ENCODE data around the gene TSPAN1.

DNA sequence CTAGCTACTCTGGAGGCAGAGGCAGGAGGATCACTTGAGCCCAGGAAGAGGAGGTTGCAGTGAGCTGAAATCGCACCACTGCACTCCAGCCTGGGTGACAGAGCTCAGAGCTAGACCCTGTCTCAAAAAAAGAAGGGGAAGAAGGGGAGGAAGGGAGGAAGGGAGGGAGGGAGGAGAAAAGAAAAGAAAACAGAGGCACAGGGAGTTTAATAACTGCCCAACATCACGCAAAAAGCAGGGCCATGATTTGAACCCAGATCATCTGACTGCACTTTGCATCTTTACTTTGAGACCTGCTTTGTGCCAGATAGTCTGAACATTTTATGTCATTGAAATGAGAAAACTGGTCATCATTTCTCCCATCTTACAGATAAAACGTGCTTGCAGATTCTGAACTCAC lies 30.3 kb downstream of the TSPAN1 start:
- TF ChIP-seq TCF7 (IDR thresholded peaks at IDR 0.05; ENCODE audit: borderline replicate concordance) (no peak), TAF1 (IDR thresholded peaks at IDR 0.05; ENCODE audit: borderline replicate concordance, low read depth, low read length) (no peak), POLR2A (IDR thresholded peaks at IDR 0.05; ENCODE audit: low read depth, low read length) (no peak), MXI1 (IDR thresholded peaks at IDR 0.05; ENCODE audit: low read depth, low read length) (no peak), EP300 (IDR thresholded peaks at IDR 0.05; ENCODE audit: borderline replicate concordance in 1 of 2, control insufficient read depth in 1 of 2, low read depth in 2 of 2, low read length in 2 of 2) (no peak), NR2C2 (IDR thresholded peaks at IDR 0.05; ENCODE audit: borderline replicate concordance, control insufficient read depth, insufficient read length, low read depth) (no peak), CREM (IDR thresholded peaks at IDR 0.05; ENCODE audit: low read depth) (no peak), JUNB (IDR thresholded peaks at IDR 0.05) (no peak), SUPT20H (IDR thresholded peaks at IDR 0.05; ENCODE audit: borderline replicate concordance, control insufficient read depth, low read depth, low read length) (no peak), ZZZ3 (IDR thresholded peaks at IDR 0.05; ENCODE audit: control insufficient read depth, insufficient read length, low read depth) (no peak)
- TF ChIP-seq, protein P1, sequence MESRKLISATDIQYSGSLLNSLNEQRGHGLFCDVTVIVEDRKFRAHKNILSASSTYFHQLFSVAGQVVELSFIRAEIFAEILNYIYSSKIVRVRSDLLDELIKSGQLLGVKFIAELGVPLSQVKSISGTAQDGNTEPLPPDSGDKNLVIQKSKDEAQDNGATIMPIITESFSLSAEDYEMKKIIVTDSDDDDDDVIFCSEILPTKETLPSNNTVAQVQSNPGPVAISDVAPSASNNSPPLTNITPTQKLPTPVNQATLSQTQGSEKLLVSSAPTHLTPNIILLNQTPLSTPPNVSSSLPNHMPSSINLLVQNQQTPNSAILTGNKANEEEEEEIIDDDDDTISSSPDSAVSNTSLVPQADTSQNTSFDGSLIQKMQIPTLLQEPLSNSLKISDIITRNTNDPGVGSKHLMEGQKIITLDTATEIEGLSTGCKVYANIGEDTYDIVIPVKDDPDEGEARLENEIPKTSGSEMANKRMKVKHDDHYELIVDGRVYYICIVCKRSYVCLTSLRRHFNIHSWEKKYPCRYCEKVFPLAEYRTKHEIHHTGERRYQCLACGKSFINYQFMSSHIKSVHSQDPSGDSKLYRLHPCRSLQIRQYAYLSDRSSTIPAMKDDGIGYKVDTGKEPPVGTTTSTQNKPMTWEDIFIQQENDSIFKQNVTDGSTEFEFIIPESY (IDR thresholded peaks at IDR 0.05), result no peak
- TF ChIP-seq, protein P2, sequence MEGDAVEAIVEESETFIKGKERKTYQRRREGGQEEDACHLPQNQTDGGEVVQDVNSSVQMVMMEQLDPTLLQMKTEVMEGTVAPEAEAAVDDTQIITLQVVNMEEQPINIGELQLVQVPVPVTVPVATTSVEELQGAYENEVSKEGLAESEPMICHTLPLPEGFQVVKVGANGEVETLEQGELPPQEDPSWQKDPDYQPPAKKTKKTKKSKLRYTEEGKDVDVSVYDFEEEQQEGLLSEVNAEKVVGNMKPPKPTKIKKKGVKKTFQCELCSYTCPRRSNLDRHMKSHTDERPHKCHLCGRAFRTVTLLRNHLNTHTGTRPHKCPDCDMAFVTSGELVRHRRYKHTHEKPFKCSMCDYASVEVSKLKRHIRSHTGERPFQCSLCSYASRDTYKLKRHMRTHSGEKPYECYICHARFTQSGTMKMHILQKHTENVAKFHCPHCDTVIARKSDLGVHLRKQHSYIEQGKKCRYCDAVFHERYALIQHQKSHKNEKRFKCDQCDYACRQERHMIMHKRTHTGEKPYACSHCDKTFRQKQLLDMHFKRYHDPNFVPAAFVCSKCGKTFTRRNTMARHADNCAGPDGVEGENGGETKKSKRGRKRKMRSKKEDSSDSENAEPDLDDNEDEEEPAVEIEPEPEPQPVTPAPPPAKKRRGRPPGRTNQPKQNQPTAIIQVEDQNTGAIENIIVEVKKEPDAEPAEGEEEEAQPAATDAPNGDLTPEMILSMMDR (IDR thresholded peaks at IDR 0.05 in 2 of 3, conservative IDR thresholded peaks at IDR 0.05 in 1 of 3; ENCODE audit: control insufficient read depth in 2 of 3, extremely low read depth in 1 of 3, insufficient read depth in 1 of 3, low read depth in 3 of 3, low read length in 3 of 3), result no peak
- TF ChIP-seq, protein P3, sequence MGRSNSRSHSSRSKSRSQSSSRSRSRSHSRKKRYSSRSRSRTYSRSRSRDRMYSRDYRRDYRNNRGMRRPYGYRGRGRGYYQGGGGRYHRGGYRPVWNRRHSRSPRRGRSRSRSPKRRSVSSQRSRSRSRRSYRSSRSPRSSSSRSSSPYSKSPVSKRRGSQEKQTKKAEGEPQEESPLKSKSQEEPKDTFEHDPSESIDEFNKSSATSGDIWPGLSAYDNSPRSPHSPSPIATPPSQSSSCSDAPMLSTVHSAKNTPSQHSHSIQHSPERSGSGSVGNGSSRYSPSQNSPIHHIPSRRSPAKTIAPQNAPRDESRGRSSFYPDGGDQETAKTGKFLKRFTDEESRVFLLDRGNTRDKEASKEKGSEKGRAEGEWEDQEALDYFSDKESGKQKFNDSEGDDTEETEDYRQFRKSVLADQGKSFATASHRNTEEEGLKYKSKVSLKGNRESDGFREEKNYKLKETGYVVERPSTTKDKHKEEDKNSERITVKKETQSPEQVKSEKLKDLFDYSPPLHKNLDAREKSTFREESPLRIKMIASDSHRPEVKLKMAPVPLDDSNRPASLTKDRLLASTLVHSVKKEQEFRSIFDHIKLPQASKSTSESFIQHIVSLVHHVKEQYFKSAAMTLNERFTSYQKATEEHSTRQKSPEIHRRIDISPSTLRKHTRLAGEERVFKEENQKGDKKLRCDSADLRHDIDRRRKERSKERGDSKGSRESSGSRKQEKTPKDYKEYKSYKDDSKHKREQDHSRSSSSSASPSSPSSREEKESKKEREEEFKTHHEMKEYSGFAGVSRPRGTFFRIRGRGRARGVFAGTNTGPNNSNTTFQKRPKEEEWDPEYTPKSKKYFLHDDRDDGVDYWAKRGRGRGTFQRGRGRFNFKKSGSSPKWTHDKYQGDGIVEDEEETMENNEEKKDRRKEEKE (IDR thresholded peaks at IDR 0.05), result no peak
